SU-DHL-6 (cell line): Measurements from ENCODE around the gene RABGAP1.

Experiments used
- H2AFZ ChIP-seq: fragments of 200-600 bp; sonication (generic); 2 replicates; pipeline ENCODE4 v1.6.1; 2014; ENCODE audit warnings: low read depth, mild to moderate bottlenecking, moderate library complexity, mixed read lengths, antibody characterized with exemption, low read length; ENCODE audit not compliant: severe bottlenecking
- H3F3A ChIP-seq: fragments of 200-600 bp; shearing (Covaris generic); 2 replicates; pipeline ENCODE4 v1.6.0; 2016; ENCODE audit warnings: antibody characterized with exemption, mild to moderate bottlenecking; ENCODE audit not compliant: insufficient read depth
- H3K27ac ChIP-seq: fragments of 200-600 bp; sonication (generic); 2 replicates; pipeline ENCODE4 v1.5.1; 2016; ENCODE audit warnings: low read depth, mild to moderate bottlenecking, low read length, moderate library complexity, mixed read lengths
- H3K27me3 ChIP-seq: fragments of 200-600 bp; sonication (generic), shearing (Covaris generic); 2 replicates; pipeline ENCODE4 v1.6.0; 2014; ENCODE audit warnings: mild to moderate bottlenecking, low read length
- H3K36me3 ChIP-seq: fragments of 200-600 bp; sonication (generic); 2 replicates; pipeline ENCODE4 v1.6.1; 2014; ENCODE audit warnings: mild to moderate bottlenecking, low read length, mixed read lengths
- H3K4me2 ChIP-seq: fragments of 300-600, 200-600 bp; shearing (Covaris generic), sonication (generic); 2 replicates; pipeline ENCODE4 v1.6.0; 2014; ENCODE audit warnings: low read length, low read depth, mild to moderate bottlenecking; ENCODE audit not compliant: poor library complexity, severe bottlenecking
- H3K4me3 ChIP-seq: fragments of 200-600 bp; sonication (generic); 2 replicates; pipeline ENCODE4 v1.5.1; 2014; ENCODE audit warnings: antibody characterized with exemption, low read length, mild to moderate bottlenecking, mixed read lengths; ENCODE audit not compliant: insufficient read depth, poor library complexity, severe bottlenecking
- H3K79me2 ChIP-seq: fragments of 200-600 bp; sonication (generic); 2 replicates; pipeline ENCODE4 v1.6.1; 2014; ENCODE audit warnings: mild to moderate bottlenecking, low read length, moderate library complexity; ENCODE audit not compliant: insufficient read depth
- H3K9ac ChIP-seq: fragments of 200-600 bp; sonication (generic); 2 replicates; pipeline ENCODE4 v1.7.0; 2014; ENCODE audit warnings: mild to moderate bottlenecking, low read length
- H3K9me2 ChIP-seq: fragments of 200-600 bp; sonication (generic); replicated peaks from 2 replicates; pipeline ENCODE4 v1.6.1; 2014; ENCODE audit warnings: low read length; ENCODE audit not compliant: insufficient read depth
- H3K9me3 ChIP-seq: fragments of 200-600 bp; sonication (generic); 2 replicates; pipeline ENCODE4 v1.6.1; 2014; ENCODE audit warnings: low read length, mixed read lengths; ENCODE audit not compliant: insufficient read depth
- H4K20me1 ChIP-seq: fragments of 200-600 bp; sonication (generic); 2 replicates; pipeline ENCODE4 v1.6.1; 2014; ENCODE audit warnings: low read depth, mild to moderate bottlenecking, antibody characterized with exemption, low read length, moderate library complexity, mixed read lengths
- CTCF ChIP-seq: fragments of 200-600 bp; sonication (generic); IDR thresholded peaks from one replicate; pipeline ENCODE4 v1.5.1; 2017; ENCODE audit warnings: antibody characterized with exemption, mild to moderate bottlenecking, low read length, moderate library complexity; ENCODE audit not compliant: insufficient read depth, poor library complexity, severe bottlenecking
- EZH2phosphoT487 ChIP-seq: fragments of 200-600 bp; sonication (generic), shearing (Covaris generic); conservative IDR thresholded peaks from 2 replicates; pipeline ENCODE4 v1.6.1; 2018; ENCODE audit warnings: mild to moderate bottlenecking, antibody characterized with exemption, low read length, moderate library complexity, mixed read lengths

The RABGAP1 gene

DNA sequence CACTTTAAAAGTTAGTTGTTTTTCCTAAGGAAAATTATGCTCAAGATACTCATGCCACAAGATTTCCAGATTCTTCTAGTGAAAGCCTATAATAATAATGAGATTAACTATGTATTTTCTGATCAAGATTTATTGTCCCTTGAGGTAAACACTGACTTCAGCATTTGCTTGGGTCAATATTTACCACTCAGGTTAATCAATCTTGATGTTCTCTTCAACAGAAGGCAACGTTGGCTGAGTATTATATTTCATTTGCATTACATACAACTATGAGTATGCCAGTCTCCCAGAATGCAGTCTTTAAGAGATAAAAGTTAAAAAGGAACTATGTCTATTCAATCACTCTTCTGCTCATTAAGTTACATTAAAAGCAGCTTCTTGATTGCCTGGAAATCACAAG is 208.2 kb downstream of the RABGAP1 start:
- H3K27ac ChIP-seq: no peak overlapping the region
- peaks cover 21% of the 10 kb centered on the region; the same call in 1 of the 2 replicates for H3F3A ChIP-seq
- H4K20me1 ChIP-seq: no peaks in the 10 kb centered on the region
- peaks cover 72% of the 10 kb centered on the region for H3K36me3 ChIP-seq
- H3K27me3 ChIP-seq: no peaks in the 10 kb centered on the region
- peaks cover 27% of the 10 kb centered on the region for H3K79me2 ChIP-seq
- no peak for TF ChIP-seq CTCF
- TF ChIP-seq EZH2phosphoT487: no peak
- H3K9me3 ChIP-seq: no peaks in the 10 kb centered on the region
- no peak overlapping the region for H3K4me2 ChIP-seq
- H3K9ac ChIP-seq: no peak overlapping the region
- no peak overlapping the region for H3K4me3 ChIP-seq
- no peaks in the 10 kb centered on the region for H3K9me2 ChIP-seq
- H2AFZ ChIP-seq: no peak overlapping the region

DNA sequence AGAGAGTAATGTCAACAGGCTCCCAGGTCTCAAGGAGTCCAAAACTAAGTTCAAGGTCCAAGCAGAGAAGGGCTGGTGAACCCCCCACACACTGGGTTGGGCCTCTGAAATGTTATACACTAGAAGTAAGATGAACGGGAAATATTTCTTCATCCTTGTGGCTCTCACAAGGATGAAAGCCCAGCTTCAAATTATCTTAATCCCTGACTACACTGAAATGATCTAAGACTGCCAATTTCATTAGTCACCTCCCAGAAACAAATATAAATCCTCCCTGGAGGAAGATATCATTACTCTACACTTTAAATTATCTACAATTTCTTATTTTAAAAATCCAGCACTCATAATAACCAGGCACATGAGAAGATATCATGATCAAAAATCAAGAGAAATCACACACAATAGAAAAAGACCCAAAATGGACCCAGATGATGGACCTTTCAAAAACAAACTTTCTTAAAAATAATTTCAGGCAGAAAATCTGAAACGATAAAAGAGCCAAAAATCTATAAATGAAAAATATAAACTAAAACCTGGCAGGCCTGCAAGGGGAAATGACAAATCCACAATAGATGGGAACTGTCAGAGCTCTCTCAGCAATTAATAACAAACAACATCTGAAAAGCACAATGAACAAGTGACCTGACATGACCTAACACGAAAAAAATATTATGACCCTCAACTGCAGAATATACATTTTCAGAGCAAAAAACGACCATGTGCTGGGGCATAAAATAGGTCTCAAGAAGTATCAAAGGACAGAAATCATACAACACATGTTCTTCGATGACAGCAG is 210.1 kb downstream of the RABGAP1 start:
- H3K36me3 ChIP-seq: peaks cover 78% of the 10 kb centered on the region

More for the DNA sequence above, 210.1 kb downstream of the RABGAP1 start:
- no peak overlapping the region for H3K4me2 ChIP-seq
- H3K9me2 ChIP-seq: no peaks in the 10 kb centered on the region
- no peak for TF ChIP-seq CTCF
- no peak for TF ChIP-seq EZH2phosphoT487
- H3K27me3 ChIP-seq: no peaks in the 10 kb centered on the region
- H3F3A ChIP-seq: peaks cover 22% of the 10 kb centered on the region; the same call in 1 of the 2 replicates
- no peaks in the 10 kb centered on the region for H4K20me1 ChIP-seq
- no peaks in the 10 kb centered on the region for H3K9me3 ChIP-seq
- H3K79me2 ChIP-seq: peaks cover 27% of the 10 kb centered on the region
- no peak overlapping the region for H3K9ac ChIP-seq
- H3K27ac ChIP-seq: no peak overlapping the region
- H2AFZ ChIP-seq: no peak overlapping the region
- H3K4me3 ChIP-seq: no peak overlapping the region
